Esophagus mucosa (tissue), 1 donor: ENCODE measurements around the gene IPCEF1. TPM values are rescaled to one million over a fixed set of nuclear protein-coding genes. Genes with fewer than 3 reads are reported as not detected.
A peak's percentile ranks its signal among the peaks of the same experiment; 100 is the strongest.

Source experiments
- ATAC-seq: fragments of 200-7000 bp; cut with Tn5 transposase; one replicate; pipeline ENCODE4 v1.9.1; 2020
- total RNA-seq: library from RNA; stranded (reverse); gene quantifications from one replicate; pipeline ENCODE4 v1.2.4, GENCODE V29; 2023
- donor health status: DM: yes; HTN: yes; CAD: no.

Gene IPCEF1
- 1.8 TPM for total RNA-seq

GRCh38 chr6:154356690-154357089 lies at the start of gene IPCEF1:
TSS of gene IPCEF1 (minus strand) at chr6:154356803. CDS start at chr6:154265947, 90,856 bp downstream.
- ATAC-seq = peak; percentile 21

- no peak for ATAC-seq
Observed at GRCh38 chr6:154406301-154406700, 49.7 kb upstream of the IPCEF1 start.

GRCh38 chr6:154404791-154405400 lies 48.3 kb upstream of the IPCEF1 start:
- ATAC-seq = no peak

GRCh38 chr6:154403788-154404187 lies 47.2 kb upstream of the IPCEF1 start:
- no peak for ATAC-seq

DNA sequence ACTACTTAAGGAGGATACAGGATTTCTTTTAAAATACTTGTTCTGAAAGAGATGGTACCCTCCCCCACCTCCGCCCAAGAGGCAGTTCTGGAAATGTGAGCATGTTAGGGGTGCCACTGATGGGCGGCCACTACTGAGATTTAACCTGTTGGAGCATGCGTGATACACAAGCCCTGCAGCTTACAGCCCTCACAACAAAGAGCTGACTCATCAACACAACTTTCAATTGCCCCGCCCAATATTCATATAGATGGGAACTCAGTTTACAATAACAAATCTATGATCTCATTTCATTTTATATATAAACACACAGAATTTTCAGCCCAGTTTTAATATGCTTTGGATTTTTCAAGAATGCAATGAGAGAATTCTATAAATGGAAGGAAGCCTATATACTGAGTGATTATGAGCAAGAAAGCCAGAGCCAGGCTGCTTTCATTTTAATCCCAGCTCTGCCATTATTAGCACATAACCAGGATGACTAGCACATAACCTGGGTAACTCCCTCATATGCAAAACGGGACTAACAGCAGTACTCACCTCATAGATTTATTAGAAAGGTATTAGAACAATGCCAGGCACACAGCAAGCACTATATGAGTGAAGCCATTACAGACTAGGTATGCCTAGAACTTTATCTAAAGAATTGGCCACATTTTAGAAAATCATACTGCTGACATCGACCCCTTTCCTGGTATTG lies 45.6 kb upstream of the IPCEF1 start:
- ATAC-seq = peak; percentile 95

- ATAC-seq = no peak
Observed at GRCh38 chr6:154399097-154399496, 42.5 kb upstream of the IPCEF1 start.

GRCh38 chr6:154397491-154398195 lies 41.0 kb upstream of the IPCEF1 start:
- no peak for ATAC-seq

- ATAC-seq = no peak
Observed at GRCh38 chr6:154395878-154396277, 39.3 kb upstream of the IPCEF1 start.

GRCh38 chr6:154395316-154395715 lies 38.7 kb upstream of the IPCEF1 start:
- no peak for ATAC-seq

GRCh38 chr6:154394571-154394970 lies 38.0 kb upstream of the IPCEF1 start:
- ATAC-seq = no peak

- peak; percentile 15 for ATAC-seq
Observed at GRCh38 chr6:154390034-154390433, 33.4 kb upstream of the IPCEF1 start.

DNA sequence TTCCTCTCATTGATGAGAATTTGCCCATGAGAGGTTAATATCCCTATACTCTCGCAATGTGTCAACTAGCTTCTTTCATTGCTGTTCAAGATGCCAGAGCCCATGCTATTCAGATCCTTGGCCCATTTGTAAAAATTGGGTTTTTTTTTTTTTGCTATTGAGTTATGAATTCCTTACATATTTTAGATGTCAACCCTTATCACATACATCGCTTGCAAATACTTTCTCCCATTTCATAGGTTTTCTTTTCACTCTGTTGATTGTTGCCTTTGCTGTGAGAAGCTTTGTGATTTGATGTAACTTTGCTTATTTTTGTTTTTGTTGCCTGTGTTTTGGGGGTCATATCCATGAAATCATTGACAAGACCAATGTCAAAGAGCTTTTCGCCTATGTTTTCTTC lies 32.2 kb upstream of the IPCEF1 start:
- no peak for ATAC-seq

DNA sequence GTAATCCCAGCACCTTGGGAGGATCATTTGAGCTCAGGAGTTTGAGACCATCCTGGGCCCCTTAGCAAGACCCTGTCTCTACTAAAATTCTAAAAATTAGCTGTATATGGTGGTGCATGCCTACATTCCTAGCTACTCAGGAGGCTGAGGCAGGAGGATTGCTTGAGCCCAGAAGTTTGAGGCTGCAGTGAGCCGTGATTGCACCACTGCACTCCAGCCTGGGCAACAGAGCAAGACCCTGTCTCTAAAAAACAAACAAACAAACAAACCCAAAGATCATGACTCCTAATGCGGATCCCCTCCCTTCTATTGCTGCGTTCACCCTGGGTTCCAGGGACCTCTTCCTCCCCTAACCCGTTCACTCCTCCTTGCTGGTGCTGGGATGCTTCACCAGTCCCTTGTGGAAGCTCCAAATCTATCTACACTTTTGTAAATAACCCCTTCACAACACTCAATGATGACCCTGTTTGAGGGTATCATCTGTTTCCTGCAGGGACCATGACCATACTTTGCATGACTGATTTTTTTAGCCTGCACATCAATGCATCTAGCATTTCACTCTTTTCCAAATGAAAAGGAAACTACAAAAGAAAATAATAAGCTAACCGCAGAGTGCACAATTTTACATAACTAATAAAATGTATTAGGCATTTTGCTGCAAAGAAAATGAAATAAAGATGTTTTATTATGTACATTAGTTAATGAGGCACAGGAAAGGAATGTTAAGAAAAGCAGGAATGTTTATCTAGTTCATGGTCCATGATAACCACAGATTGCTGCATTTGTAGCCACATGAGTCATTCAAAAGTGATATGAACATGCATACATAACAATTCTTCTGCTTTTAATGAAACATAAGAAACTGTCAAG lies 30.5 kb upstream of the IPCEF1 start:
- no peak for ATAC-seq

GRCh38 chr6:154384191-154384590 lies 27.6 kb upstream of the IPCEF1 start:
- ATAC-seq = no peak

GRCh38 chr6:154383273-154383672 lies 26.7 kb upstream of the IPCEF1 start:
- ATAC-seq = no peak

GRCh38 chr6:154382740-154383139 lies 26.1 kb upstream of the IPCEF1 start:
- ATAC-seq = no peak

GRCh38 chr6:154381548-154381947 lies 24.9 kb upstream of the IPCEF1 start:
- no peak for ATAC-seq

- no peak for ATAC-seq
Observed at GRCh38 chr6:154380741-154381140, 24.1 kb upstream of the IPCEF1 start.

DNA sequence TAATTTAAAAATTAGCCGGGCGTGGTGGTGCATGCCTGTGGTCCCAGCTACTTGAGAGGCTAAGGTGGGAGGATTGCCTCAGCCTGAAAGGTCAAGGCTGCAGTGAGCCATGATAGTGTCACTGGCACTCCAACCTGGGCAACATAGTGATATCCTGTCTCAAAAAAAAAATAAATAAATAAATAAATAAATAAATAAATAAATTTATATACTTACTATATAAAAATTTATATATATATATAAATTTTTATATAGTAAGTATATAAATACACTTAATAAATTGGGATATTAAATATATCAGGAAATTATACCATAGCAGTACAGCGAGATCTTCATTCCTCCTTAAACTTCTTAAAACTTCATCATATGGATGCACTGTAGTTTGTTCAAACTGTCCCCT lies 23.0 kb upstream of the IPCEF1 start:
- no peak for ATAC-seq

DNA sequence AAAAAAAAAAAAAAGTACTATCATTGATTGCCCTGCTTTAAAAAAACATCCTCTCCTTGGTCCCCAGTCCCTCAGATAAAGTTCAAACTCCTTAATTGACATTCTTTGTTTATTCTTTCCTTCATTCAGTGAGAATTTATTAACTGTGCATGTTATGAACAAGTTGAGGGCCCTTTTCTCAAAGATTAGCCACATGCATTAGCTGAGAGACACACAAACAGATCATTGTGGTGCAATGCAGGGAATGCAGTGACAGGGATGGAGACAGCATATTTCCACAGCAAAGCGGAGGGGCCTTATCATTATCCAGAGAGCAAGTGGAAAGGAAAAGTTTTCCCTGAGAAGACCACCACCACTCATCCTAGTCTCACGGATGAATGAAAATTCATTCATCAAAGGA lies 21.9 kb upstream of the IPCEF1 start:
- ATAC-seq = no peak

- no peak for ATAC-seq
Observed at GRCh38 chr6:154377726-154378125, 21.1 kb upstream of the IPCEF1 start.

- ATAC-seq = no peak
Observed at GRCh38 chr6:154373971-154374370, 17.4 kb upstream of the IPCEF1 start.

DNA sequence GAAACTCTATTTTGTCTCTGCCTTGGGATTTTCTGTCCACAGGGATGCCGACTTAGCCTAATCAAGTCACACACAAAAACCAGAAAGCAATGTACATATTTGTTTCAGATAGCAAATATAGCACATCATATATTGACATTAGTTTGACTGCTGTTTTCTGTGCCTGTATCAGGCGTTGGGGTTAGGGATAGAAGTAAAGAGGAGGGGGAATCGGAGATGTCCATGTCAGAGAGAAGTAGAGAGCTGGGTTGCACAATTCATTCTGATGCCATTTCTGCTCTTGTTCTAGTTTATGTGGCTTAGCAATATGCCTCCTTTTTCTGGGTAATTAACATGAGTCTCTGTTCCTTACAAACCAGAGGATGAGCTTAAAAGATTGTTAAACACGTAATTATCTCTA lies 14.7 kb upstream of the IPCEF1 start:
- no peak for ATAC-seq
